ENCODE results near the gene GLRX3.
"Not testable (repeated sequence)": the region's sequence is repeated elsewhere in the genome, so short reads cannot be mapped to it uniquely, and the experiment has no call there.

Gene GLRX3

DNA sequence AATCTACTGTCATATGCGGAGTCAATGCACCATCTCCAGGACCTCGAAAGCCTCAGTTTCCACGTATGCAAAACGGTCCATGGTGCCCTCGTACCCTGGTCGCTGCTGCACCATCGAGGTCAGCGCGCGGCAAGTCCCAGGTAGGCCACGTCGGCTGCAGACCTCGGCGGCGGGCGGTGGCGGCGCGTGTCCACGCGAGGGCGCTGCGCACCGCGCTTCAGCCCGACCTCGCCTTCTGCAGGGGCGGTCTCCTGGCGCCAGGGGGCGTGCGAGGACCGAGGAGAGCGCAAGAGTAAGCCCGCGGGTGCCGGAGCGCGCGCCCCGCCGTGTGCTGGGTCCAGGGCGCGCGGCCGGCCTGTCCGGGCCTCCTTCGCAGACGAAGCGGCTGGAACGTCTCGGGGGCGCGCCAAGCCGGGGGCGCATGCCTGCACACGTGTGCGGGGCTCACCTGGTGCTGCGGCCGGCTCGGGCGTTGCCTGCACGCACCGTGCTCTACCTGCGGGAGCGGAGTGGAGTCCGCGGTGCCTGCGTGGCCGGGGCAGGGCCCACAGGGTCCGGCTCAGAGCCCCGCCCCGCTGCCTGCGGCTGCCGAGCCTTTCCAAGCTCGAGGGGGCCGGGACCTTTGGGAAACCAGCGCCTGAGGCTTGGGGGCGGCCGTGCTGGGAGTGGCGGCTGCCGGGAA lies 54.0 kb downstream of the GLRX3 start:
- peak; percentile 60 for DNase-seq

DNA sequence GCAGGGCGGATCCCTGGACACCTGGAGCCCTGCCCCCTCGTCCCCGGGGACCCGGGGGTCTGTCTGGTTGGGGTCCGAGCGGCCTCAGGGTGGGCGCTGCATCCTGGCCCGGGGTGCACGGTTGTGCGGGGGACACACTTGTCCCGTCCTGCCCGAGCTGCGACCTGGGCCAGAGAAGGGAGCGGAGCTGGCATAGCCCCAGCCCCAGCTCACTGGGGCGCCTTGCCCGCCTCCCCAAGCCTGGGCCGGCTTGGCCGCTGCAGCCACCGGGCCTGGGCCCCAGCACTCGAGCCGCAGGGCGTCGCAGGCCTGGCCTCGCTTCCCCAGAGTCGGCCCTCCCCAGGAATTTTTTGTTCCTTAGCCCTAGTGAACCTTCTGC lies 54.5 kb downstream of the GLRX3 start:
- no peak for DNase-seq

DNA sequence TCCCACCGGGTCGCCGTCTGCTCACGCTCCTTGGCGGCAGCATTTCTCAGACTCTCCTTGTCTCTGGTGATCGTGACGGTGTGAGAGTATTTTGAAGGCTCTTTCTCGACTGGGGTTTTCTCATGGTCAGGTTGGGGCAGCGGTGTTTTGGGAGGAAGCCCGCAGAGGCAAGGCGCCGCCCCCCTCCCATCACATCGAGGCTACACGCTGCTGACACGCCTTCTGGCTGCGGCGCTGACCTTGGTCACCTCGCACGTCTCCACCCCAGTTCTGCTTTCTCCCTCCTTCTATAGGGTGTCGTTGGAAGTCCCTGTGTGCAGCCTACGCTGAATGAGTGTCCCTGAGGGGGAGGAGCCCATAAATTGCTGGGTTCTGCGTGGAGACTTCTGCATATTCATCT lies 55.2 kb downstream of the GLRX3 start:
- no peak for DNase-seq

DNA sequence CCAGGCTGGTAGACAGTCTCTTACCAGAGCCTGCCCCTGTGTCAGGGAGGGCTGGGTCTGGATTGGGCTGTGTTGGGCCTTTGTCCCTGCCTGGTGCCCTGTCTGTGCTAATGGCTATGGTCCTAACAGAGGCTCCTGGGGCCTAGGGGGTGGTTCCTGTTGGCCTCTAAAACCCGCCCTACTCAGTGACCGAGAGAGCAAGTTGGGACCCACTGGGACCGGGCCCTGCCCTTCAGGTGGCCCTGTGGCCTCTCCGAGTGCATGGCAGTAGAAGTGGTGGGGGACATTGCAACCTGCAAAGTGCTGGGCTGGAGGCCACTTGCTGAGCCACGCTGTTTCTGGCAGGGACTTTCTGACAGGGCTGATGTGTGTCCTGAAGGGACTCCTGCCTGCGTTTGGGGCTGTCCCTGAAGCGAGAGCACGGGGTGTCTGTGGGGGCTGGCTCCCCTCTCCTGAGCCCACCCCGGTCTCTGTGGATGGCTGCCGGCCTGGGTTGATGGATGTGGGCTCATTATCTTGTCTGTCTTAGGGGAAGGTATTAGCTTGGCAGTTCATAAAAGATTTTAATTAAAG lies 56.2 kb downstream of the GLRX3 start:
- no peak for DNase-seq

DNA sequence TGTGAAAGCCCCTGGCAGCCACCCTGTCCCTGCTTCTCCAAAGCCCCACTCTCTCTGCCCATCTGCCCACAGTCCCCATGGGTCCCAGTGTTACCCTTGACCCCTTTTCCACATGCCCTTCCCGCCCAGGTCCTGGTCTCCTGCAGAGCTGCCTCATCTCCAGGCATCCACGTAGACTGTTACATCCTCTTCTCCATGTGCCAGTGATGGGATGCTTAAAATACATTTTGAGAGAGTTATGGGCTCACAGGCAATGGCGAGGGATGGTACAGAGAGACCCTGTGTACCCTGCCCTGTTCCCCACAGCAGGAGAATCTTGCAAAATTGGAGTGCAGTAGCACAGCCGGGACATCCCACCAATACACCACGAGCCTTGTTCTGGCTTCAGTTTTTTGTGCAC lies 56.8 kb downstream of the GLRX3 start:
- DNase-seq = no peak

DNA sequence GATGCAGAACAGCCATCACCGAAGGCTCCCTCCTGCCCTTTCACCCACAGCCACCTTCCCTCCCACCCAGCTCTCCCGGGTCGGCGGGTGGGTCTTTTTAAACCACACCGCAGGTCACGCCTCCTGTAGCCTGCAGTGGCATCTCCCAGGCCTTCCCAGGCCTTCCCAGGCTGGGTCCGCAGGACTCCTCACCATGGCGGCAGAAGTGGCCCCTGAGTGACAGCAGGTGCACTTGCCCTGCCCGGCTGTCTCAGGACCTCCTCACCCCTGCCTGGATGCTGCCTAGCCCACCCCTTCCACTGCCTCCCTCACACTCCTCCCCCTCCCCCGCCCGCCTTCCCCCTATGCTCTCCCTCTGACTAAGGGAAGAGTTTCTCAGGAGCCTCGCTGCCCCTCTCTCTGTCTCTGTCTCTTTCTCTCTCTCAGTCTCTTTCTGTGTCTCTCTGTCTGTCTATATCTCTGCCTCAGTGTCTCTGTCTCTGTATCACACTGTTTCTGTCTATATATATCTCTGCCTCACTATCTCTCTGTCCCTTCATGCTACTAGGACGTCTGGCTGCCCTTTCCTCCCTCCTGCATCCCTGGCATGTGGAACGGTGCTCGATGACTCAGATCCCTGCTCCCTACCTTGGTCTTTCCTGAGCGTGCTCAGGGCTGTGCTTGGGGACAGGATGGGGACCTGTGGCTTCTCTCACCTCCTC lies 57.5 kb downstream of the GLRX3 start:
- DNase-seq = no peak

DNA sequence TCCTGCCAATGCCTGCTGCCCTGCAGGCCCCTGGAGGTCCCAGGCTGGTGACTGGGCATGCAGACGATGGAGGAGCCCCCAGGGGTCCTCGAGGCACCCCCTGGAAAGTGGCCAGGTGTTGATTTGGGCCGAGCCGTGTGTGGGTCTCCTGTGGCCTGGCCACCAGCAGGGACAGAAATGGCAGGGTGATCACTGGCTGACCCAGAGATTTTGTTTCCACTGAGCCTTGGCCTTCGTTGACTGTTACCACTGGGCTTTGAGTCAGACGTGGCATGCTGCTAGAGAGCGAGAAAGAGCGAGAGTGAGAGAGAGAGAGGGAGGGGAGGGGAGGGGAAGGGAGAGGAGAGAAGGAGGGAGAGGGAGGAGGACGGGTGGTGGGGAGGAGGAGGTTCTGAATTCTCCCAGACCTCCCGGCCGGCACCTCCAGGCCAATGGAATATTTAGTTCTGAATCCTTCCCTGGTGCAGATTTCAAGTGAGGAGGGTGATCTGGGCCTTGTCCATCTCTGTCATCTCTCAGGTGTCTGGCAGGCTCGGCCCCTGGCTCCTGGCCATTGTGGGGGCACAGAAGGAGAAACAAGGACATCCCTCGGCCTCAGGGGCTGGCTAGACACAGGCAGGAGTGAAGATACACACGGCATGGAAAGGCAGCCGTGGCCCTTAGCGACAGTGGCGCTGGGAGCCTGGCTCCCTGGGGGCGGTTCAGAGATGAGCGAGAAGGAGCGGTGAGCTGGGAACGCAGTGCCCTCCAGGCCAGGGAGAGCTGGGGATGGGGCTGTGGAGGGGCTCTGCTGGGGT lies 58.2 kb downstream of the GLRX3 start:
- DNase-seq = no peak

DNA sequence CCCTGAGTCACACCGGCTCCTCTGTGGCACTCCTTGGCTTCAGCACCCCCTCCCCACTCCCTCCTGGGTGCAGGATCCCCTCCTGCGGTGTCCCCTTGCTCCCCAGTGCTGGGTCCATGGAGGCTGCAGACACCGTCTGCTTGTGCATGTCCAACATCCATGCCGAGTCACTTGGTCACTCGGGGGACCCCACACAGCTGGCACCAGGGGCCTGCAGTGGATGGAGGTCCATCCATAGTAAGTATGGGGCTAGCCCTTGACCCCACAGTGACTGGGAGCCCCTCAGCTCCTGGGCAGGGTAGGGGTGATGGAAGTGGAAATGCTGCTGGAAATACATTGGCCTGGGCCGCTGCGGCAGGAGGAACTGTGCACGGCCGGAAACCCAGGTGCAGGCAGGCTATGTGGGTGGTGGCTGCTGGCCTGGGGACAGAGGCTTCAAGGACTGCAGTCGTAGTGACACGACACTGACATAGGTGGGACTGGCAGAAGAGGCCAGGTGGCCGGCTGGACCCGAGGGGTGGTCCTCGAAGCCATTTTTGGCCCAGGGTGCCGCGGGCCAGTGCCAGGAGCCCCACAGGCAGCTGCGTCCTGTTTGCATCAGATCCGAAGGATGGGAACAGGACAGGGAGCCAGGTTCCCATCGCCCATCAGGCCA lies 58.9 kb downstream of the GLRX3 start:
- no peak for DNase-seq

DNA sequence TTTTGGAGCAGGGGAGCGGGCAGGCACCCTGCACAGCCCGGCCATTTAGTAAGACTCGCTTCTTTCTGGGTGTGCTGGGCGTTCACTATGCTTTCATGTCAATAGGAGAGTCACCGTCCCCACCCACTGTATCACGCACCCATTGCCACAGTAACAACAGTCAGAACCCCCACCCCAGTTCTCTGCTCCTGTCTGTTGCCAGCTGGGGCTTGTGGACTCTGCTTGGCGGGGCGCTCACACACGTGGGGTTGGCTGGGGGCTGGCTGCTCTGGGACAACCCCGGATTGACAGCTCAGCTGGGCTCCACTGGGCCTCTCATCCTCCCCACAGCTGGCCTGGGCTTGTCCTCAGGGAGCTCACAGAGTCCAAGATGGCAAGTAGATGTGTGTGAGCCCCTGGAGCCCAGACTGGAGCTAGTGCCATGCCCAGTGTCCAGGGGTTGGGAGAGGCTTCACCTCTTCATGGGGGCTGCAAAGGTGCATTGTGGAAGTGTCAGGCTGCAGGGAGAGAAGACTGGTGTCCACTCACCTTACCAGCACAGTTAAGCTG lies 59.6 kb downstream of the GLRX3 start:
- no peak for DNase-seq

DNA sequence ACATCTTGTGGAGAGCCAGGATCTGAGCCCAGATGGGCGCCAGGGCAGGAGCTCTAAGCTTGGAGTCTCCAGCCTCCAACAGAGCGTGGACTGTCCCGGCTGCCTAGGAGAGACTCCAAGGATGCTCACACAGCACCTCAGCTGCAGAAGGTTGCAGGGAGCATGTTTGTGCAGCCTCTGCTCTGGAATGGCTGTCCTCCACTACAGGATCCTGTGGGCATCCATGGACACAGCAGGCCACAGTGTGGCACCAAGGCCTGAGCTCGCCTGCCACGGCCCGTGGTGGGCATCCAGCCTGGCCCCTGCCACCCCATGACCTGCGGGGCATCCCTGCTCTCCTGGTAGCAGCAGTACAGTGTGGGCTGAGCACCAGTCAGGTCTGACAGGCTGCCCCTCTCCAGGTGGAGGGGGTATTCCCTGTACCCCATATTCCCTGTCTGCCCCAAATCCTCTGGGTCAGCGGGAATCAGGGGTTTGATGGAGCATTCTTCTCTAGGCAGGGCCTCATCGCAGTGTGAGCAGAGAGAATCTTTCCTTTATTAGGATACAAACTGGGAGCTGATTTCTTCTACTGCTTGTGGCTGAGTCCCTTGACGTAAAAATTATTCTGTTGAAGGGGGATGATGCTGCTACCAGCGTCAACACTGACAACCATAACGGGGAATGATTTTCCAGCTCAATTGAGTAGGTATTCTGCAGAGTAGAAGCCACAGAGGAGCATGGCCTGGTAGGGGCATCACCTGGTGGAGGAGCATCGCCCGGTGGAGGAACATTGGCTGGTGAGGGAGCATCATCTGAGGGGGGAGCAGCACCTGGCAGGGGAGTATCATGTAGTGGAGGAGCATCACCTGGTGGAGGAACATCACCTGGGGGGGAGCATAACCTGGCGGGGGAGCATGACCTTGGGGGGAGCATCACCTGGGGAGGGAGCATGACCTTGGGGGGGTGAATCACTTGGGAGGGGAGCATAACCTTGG lies 60.6 kb downstream of the GLRX3 start:
- no peak for DNase-seq

DNA sequence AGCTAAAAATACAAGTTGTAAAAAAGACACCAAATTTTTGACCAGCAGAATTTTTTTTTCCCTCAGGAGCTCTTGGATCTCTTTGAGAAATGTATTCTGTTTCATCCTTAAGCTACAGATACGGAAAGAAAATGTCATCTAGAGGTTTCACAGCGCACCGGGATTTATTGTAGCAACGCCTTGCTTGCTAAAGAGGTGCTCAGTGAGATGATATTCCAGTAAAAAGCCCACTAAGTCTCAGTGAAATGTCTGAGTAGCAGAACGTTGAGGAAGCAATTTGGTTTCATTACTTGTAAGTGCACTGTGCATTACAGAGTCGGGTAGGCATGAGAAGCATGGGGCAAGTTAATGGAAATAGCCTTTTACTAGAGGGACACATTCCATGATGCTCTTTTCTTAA lies 62.5 kb downstream of the GLRX3 start:
- DNase-seq = no peak

DNA sequence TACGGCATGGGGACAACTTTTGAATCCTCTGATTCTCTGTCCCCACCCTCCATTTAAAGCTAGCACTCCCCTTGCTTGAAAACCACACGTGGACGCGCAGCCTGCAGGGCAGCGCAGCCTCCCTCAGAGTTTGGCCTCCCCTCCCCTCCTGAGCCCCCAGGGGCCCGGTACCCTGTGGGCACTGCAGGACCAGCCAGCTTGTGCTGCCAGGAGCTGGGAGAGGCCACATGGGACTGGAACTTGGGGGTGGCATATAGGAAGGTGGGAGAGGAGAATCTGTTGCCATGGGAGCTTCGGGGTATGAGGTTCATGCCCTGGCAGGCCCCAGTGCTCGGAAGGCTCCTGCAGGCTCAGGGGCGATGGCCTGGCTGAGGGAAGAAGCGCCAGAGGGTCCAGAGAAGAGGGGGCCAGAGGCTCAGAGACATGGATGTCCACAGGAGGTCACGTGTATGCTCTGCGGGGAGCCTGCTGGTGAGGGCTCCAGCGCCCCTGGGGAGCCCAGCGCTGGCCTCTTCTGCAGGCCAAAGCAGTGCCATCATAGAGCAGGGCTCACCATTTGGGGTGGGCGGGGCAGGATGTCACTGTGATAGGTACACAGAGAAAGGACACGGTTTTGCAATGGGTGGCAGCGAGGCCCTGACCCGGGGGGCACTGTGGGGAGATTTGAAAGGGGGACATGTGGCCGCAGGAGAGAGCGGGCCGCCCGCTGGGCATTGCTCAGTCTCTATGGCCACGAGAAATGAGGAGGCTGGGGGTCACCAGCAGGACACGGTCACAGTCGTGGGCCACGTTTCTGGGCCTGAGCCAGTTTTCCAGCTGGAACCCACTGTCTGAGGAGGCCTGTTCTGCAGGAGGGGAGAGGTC lies 64.2 kb downstream of the GLRX3 start:
- DNase-seq = no peak

DNA sequence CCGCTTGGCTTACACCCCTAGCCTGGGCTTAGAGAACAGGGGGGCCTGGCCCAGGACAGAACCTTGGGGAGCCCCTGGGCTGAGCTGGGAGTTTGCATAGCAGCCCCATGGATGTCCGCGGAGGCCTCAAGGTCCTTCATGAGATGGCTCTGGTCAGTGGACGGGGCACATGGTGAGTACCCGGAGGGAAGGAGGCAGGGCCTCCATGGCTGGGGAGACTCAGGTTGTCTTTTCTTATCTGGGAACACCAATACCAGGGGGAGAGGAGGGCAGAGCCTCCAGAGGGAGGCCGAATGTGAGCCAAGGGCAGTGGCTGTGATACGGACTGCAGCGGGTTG lies 64.8 kb downstream of the GLRX3 start:
- DNase-seq = no peak

DNA sequence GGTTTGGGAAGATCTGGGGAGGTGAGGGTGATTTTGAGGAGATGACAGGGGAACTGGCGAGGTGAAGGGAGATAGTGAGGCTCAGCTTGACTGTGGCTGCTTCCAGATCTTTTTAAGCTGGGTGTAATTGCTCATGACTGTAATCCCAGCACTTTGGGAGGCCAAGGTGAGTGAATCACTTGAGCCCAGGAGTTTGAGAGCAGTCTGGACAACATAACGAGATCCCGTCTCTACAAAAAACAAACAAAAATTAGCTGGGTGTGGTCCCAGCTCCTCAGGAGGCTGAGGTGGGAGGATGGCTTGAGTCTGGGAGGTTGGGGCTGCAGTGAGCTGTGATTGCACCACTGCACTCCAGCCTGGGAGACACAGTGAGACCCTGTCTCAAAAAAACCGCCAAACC lies 66.0 kb downstream of the GLRX3 start:
- not testable (repeated sequence) for DNase-seq

DNA sequence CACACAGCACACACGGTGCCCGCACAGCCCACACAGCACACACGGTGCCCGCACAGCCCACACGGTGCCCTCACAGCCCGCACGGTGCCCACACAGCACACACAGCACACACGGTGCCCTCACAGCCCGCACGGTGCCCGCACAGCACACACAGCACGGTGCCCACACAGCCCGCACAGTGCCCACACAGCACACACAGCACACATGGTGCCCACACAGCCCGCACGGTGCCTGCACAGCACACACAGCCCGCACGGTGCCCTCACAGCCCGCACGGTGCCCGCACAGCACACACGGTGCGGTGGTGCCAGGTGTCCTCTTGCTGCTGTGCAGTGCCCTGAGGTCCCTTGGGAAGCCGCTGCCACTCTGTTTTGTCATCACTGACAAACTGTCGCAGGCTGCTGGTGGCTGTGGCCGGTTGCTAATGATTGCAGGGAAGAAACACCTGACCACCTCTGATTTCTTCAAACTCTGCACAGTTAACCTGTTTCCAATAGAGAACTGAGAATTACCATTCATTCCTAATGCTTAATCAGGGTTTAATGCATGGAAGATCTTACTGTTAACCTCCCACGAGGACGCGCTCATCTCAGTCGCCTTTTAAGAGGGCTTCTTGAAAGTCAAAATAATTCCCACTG lies 66.9 kb downstream of the GLRX3 start:
- no peak for DNase-seq

DNA sequence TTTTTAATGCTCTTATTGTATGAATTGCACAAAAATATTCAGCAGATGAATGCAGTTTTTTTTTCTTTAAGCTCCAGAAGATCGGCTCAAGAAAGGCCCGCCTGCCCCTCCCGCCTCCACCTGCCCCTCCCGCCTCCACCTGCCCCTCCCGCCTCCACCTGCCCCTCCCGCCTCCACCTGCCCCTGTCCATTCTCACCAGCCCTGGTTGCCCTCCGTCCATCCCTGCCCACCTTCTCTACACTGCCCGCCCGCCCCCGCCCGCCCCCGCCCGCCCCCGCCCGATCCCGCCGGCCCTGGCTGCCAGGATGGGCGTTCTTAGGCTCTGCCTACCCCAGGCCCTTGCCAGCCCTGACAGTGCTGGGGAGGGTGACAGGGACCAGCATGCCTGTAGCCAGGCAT lies 67.4 kb downstream of the GLRX3 start:
- no peak for DNase-seq

DNA sequence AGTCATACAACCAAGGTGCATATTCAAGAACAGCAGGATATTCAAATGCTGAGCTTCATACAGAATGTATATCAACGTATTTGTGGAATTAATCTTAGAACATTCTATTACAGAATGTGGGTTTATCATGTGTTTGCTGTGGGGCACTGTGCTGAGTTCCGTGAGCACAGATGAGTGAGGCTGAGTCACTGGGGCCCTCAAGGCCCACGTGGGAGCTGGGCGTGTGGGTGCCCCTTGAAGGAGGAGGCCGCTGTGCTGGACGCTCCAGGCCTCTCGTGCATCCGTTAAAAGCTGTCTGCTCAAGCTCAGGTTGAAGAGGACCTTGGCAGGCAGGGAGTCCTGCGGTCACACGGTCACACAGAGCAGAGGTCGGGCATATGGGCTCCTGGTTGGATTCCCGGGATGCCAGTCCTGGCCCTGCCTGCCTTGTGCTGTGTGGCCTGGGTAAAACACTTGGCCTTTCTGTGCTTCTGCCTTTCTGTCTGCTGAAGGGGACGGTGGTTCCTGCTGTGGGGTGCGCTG lies 70.1 kb downstream of the GLRX3 start:
- DNase-seq = no peak

DNA sequence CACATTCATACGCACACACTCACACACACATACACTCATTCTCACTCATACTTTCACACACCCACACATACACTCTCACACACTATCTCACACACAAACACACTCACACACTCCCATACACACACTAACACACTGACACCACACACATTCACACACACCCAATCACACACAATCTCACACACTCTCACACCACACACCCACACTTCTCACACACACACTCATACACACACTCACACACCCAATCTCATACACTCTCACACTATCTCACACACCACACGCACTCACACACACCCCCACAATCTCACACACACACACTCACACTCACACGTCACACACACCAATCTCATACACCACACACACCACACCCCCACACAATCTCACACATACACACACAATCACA lies 71.0 kb downstream of the GLRX3 start:
- DNase-seq = no peak

DNA sequence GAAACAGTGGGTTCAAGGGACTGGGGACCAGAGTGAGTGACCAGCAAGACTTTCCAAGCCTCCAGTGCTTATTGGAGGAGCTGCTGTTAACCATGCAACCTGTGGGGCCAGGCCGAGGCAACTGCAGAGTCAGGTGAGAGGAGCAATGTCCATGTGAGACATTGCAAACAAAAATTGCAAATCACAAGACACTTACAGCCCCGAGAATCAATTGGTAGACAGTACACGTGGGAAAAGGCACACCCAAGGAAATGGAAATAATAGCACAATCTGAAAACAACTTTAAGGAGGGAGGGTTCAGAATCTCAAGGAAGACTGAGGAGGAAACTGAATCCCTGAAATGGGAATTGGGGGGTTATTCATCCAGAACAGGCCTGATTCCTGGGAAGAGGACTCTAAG lies 72.6 kb downstream of the GLRX3 start:
- DNase-seq = no peak

DNA sequence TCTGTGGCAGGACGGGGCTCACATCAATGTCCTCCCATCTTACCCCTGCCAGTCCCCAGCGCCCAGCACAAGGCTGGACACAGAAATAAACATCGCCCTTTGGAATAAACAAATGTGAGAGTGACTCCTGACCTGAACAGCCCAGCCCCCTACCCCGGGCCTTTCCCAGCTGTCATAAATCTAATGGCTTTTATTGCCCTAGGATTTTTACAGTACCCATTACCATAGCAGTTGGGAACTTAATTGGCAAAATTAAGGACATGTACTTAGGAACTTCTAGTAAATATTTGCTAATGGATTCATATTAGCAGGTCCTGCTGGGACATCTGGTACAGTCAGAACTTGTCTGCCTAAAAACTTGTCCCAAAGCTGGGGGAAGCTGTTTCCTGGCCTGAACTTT lies 76.6 kb downstream of the GLRX3 start:
- no peak for DNase-seq
